H1 (cell line): ENCODE results near the gene IL6R. TPM values are rescaled to one million over a fixed set of nuclear protein-coding genes. Genes with fewer than 3 reads are reported as not detected.

Experiments used
- CTCF ChIA-PET: fragments of 300-600 bp; sonication (Branson Sonifier 250); formaldehyde crosslinking; loops from one replicate; lab custom pipeline; 2021; ENCODE audit not compliant: partially characterized antibody; lab: Charles Lee
- POLR2A ChIA-PET: fragments of 300-600 bp; sonication (Branson Sonifier 250); formaldehyde crosslinking; loops from one replicate; lab custom pipeline; 2021; ENCODE audit warnings: inconsistent platforms; ENCODE audit not compliant: partially characterized antibody; lab: Charles Lee
- DNase-seq, 2 experiments: peaks; one replicate each; pipeline versions ENCODE4 v3.0.0 to v3.0.0-alpha.2; 2010 to 2022; ENCODE audit warnings: low spot score in 2 of 2, low read depth in 1 of 2, mixed read lengths in 1 of 2
- FAIRE-seq: peaks from 2 replicates; lab custom pipeline; 2011; peaks lifted over from hg19 to GRCh38; lab: Jason Lieb, UNC
- H2AFZ ChIP-seq: 2 replicates; pipeline ENCODE4 v1.8.1; 2012; ENCODE audit warnings: low read length, inconsistent platforms
- H2AK5ac ChIP-seq: 2 replicates; pipeline ENCODE4 v1.6.1; 2013; ENCODE audit warnings: low read depth, low read length
- H2BK120ac ChIP-seq: replicated peaks from 2 replicates; pipeline ENCODE3; 2013; ENCODE audit warnings: low read depth, low read length, inconsistent platforms
- H2BK12ac ChIP-seq: 2 replicates; pipeline ENCODE4 v1.6.1; 2013; ENCODE audit warnings: low read depth, low read length
- H2BK15ac ChIP-seq: 2 replicates; pipeline ENCODE4 v1.6.1; 2013; ENCODE audit warnings: low read length
- H2BK20ac ChIP-seq: 2 replicates; pipeline ENCODE4 v1.6.1; 2013; ENCODE audit warnings: low read length
- H2BK5ac ChIP-seq: 2 replicates; pipeline ENCODE4 v1.6.1; 2013; ENCODE audit warnings: low read depth, low read length
- H3K14ac ChIP-seq: 2 replicates; pipeline ENCODE4 v1.6.1; 2013; ENCODE audit warnings: inconsistent platforms; ENCODE audit not compliant: insufficient read length
- H3K18ac ChIP-seq: 2 replicates; pipeline ENCODE4 v1.6.1; 2013; ENCODE audit warnings: low read length; ENCODE audit errors: extremely low read depth
- H3K23ac ChIP-seq: 2 replicates; pipeline ENCODE4 v1.6.1; 2013; ENCODE audit warnings: inconsistent platforms; ENCODE audit not compliant: insufficient read length
- H3K23me2 ChIP-seq: 2 replicates; pipeline ENCODE4 v1.6.1; 2013; ENCODE audit warnings: low read depth, low read length
- H3K27ac ChIP-seq: 2 replicates; pipeline ENCODE4 v1.6.1; 2011; ENCODE audit warnings: low read depth, low read length, inconsistent platforms
- H3K27me3 ChIP-seq, 4 experiments: replicated peaks in 1 of 4; 1 replicate in 1 of 4; 2 replicates in 3 of 4; pipeline versions ENCODE4 v1.6.1 to v1.8.1; 2011 to 2013; ENCODE audit warnings: low read length in 3 of 4, mild to moderate bottlenecking in 3 of 4, inconsistent platforms in 2 of 4, mixed read lengths in 2 of 4, moderate library complexity in 1 of 4; ENCODE audit not compliant: control insufficient read depth in 3 of 4, insufficient read depth in 3 of 4; ENCODE audit errors: extremely low read depth in 1 of 4
- H3K36me3 ChIP-seq, 4 experiments: 2 replicates each; pipeline versions ENCODE4 v1.6.1 to v1.8.1; 2011 to 2013; ENCODE audit warnings: mild to moderate bottlenecking in 4 of 4, low read length in 3 of 4, moderate library complexity in 2 of 4, control low read depth in 1 of 4, inconsistent platforms in 1 of 4; ENCODE audit not compliant: insufficient read depth in 4 of 4, control insufficient read depth in 2 of 4
- H3K4ac ChIP-seq: replicated peaks from 2 replicates; pipeline ENCODE3; 2013; ENCODE audit warnings: low read length, low read depth, mixed read lengths, inconsistent platforms; ENCODE audit not compliant: insufficient read length
- H3K4me1 ChIP-seq, 4 experiments: replicated peaks in 1 of 4; 1 replicate in 1 of 4; 2 replicates in 3 of 4; pipeline versions ENCODE4 v1.6.1 to v1.8.1; 2011 to 2013; ENCODE audit warnings: low read length in 3 of 4, inconsistent platforms in 2 of 4, mixed read lengths in 1 of 4; ENCODE audit not compliant: insufficient read depth in 4 of 4, control insufficient read depth in 3 of 4
- H3K4me2 ChIP-seq, 2 experiments: 2 replicates each; pipeline versions ENCODE4 v1.6.1 to v1.8.1; 2011 to 2013; ENCODE audit warnings: low read depth in 2 of 2, low read length in 2 of 2, control low read depth in 1 of 2, inconsistent platforms in 1 of 2, mild to moderate bottlenecking in 1 of 2; ENCODE audit not compliant: insufficient read depth in 1 of 2
- H3K4me3 ChIP-seq, 4 experiments: fragments of 200-600, 300-600 bp in 1 of 4; sonication (generic), shearing (Covaris generic), sonication (Bioruptor Twin) in 1 of 4; 2 replicates each; pipeline versions ENCODE4 v1.5.1 to v1.8.1; 2011 to 2016; ENCODE audit warnings: low read length in 4 of 4, low read depth in 3 of 4, control low read depth in 2 of 4, inconsistent platforms in 2 of 4, mild to moderate bottlenecking in 2 of 4, mixed read lengths in 1 of 4, moderate library complexity in 1 of 4; ENCODE audit not compliant: insufficient read depth in 2 of 4; ENCODE audit errors: extremely low read depth in 1 of 4
- H3K56ac ChIP-seq: replicated peaks from 2 replicates; pipeline ENCODE3; 2013; ENCODE audit warnings: low read depth, mild to moderate bottlenecking, mixed read lengths, low read length, inconsistent platforms; ENCODE audit not compliant: insufficient read length
- H3K79me1 ChIP-seq: 2 replicates; pipeline ENCODE4 v1.6.1; 2013; ENCODE audit warnings: low read depth, low read length, control low read depth
- H3K79me2 ChIP-seq, 2 experiments: 2 replicates each; pipeline versions ENCODE4 v1.6.1 to v1.8.1; 2012 to 2013; ENCODE audit warnings: low read length in 2 of 2, mild to moderate bottlenecking in 2 of 2, inconsistent platforms in 1 of 2; ENCODE audit not compliant: insufficient read depth in 2 of 2, control insufficient read depth in 1 of 2
- H3K9ac ChIP-seq, 4 experiments: replicated peaks in 1 of 4; 1 replicate in 1 of 4; 2 replicates in 3 of 4; pipeline versions ENCODE4 v1.6.1 to v1.8.1; 2011 to 2013; ENCODE audit warnings: low read depth in 3 of 4, low read length in 3 of 4, control low read depth in 2 of 4, mild to moderate bottlenecking in 2 of 4, moderate library complexity in 2 of 4, inconsistent platforms in 1 of 4; ENCODE audit errors: extremely low read depth in 1 of 4
- H3K9me3 ChIP-seq, 2 experiments: 2 replicates each; pipeline versions ENCODE4 v1.6.1 to v1.8.1; 2012 to 2013; ENCODE audit warnings: mild to moderate bottlenecking in 2 of 2, moderate library complexity in 2 of 2, control low read depth in 1 of 2, inconsistent platforms in 1 of 2, low read depth in 1 of 2, low read length in 1 of 2, mixed read lengths in 1 of 2; ENCODE audit not compliant: insufficient read depth in 2 of 2
- H4K20me1 ChIP-seq, 2 experiments: replicated peaks in 1 of 2; 2 replicates each; pipeline versions ENCODE3 to v1.8.1; 2011 to 2013; ENCODE audit warnings: inconsistent platforms in 2 of 2, low read length in 2 of 2, mild to moderate bottlenecking in 1 of 2; ENCODE audit not compliant: insufficient read depth in 2 of 2, control insufficient read depth in 1 of 2
- H4K5ac ChIP-seq: 2 replicates; pipeline ENCODE4 v1.6.1; 2013; ENCODE audit warnings: low read length, low read depth, mixed read lengths, inconsistent platforms; ENCODE audit not compliant: insufficient read length
- H4K8ac ChIP-seq: 2 replicates; pipeline ENCODE4 v1.8.0; 2013; ENCODE audit warnings: mild to moderate bottlenecking, moderate library complexity, low read length, inconsistent platforms; ENCODE audit not compliant: insufficient read depth; ENCODE audit errors: extremely low read depth
- H4K91ac ChIP-seq: replicated peaks from 2 replicates; pipeline ENCODE3; 2013; ENCODE audit warnings: low read length, mixed read lengths, inconsistent platforms; ENCODE audit not compliant: insufficient read length
- CREB1 ChIP-seq: IDR thresholded peaks from 2 replicates; pipeline ENCODE4 v1.6.1; 2012; ENCODE audit warnings: inconsistent platforms
- EZH2 ChIP-seq: fragments of 200-600 bp; sonication (generic); IDR thresholded peaks from 2 replicates; pipeline ENCODE4 v1.7.1; 2012; ENCODE audit warnings: low read depth, mild to moderate bottlenecking, moderate library complexity, low read length, inconsistent platforms; ENCODE audit not compliant: severe bottlenecking
- GTF2F1 ChIP-seq: IDR thresholded peaks from 2 replicates; pipeline ENCODE4 v1.6.1; 2012; ENCODE audit warnings: low read depth, low read length, improper control_type of control experiment, borderline replicate concordance
- HDAC2 ChIP-seq, 2 experiments: fragments of 300-600 bp in 1 of 2; sonication (generic) in 1 of 2; IDR thresholded peaks; 2 replicates each; pipeline ENCODE4 v1.6.1; 2011 to 2012; ENCODE audit warnings: low read depth in 2 of 2, low read length in 2 of 2, mild to moderate bottlenecking in 2 of 2, moderate library complexity in 2 of 2, borderline replicate concordance in 1 of 2, inconsistent platforms in 1 of 2
- HDAC6 ChIP-seq: IDR thresholded peaks from one replicate; pipeline ENCODE4 v1.7.1; 2012; ENCODE audit warnings: low read depth, mild to moderate bottlenecking, inconsistent platforms, low read length, moderate library complexity
- KDM4A ChIP-seq: IDR thresholded peaks from one replicate; pipeline ENCODE4 v1.7.1; 2012; ENCODE audit warnings: low read depth, mild to moderate bottlenecking, moderate library complexity, low read length, inconsistent platforms; ENCODE audit not compliant: severe bottlenecking
- PHF8 ChIP-seq: fragments of 200-600 bp; sonication (generic); conservative IDR thresholded peaks from 2 replicates; pipeline ENCODE4 v1.7.1; 2012; ENCODE audit warnings: low read depth, mild to moderate bottlenecking, inconsistent platforms, low read length, moderate library complexity
- RAD21 ChIP-seq, 2 experiments: IDR thresholded peaks in 1 of 2; conservative IDR thresholded peaks in 1 of 2; 2 replicates each; pipeline ENCODE4 v1.6.1; 2011; ENCODE audit warnings: low read depth in 2 of 2, low read length in 2 of 2, improper control_type of control experiment in 1 of 2, inconsistent platforms in 1 of 2, mild to moderate bottlenecking in 1 of 2, moderate library complexity in 1 of 2
- RFX5 ChIP-seq: IDR thresholded peaks from 2 replicates; pipeline ENCODE4 v1.6.1; 2011; ENCODE audit warnings: low read depth, low read length, improper control_type of control experiment, borderline replicate concordance
- SIX5 ChIP-seq: IDR thresholded peaks from 2 replicates; pipeline ENCODE4 v1.6.1; 2011; ENCODE audit warnings: mild to moderate bottlenecking, low read depth, low read length
- SP2 ChIP-seq: IDR thresholded peaks from 2 replicates; pipeline ENCODE4 v1.6.1; 2012; ENCODE audit warnings: mild to moderate bottlenecking, low read length, inconsistent platforms
- TCF12 ChIP-seq: IDR thresholded peaks from 2 replicates; pipeline ENCODE4 v1.6.1; 2011; ENCODE audit warnings: low read depth, mild to moderate bottlenecking, low read length
- YY1 ChIP-seq: IDR thresholded peaks from 2 replicates; pipeline ENCODE4 v1.6.1; 2011; ENCODE audit warnings: low read depth, mild to moderate bottlenecking, low read length
- WGBS, 2 experiments: shearing (Covaris generic) in 1 of 2; methylation state at CpG; one replicate each; pipeline versions ENCODE4 v1.1.6 to v1.1.7; 2013 to 2015; ENCODE audit warnings: low lambda C conversion rate in 2 of 2, mixed read lengths in 2 of 2, inconsistent platforms in 1 of 2, low coverage in 1 of 2, missing lambda C conversion rate in 1 of 2; ENCODE audit not compliant: insufficient replicate concordance in 2 of 2, insufficient coverage in 1 of 2, insufficient read length in 1 of 2; ENCODE audit errors: extremely low coverage in 1 of 2, missing lambda C conversion rate in 1 of 2; 5-methylcytosine and 5-hydroxymethylcytosine counted together
- polyA plus RNA-seq, 7 experiments: library from polyadenylated mRNA; depleted of rRNA in 3 of 7; stranded (reverse) in 5 of 7; unstranded in 2 of 7; fragments of >200 nt in 5 of 7; fragments of 200-250 nt in 2 of 7; gene quantifications; 1 replicate in 5 of 7; 2 replicates in 1 of 7; 4 replicates in 1 of 7; pipeline versions ENCODE4 v1.2.1 to v1.2.3, GENCODE V29; 2011 to 2013; ENCODE audit warnings: missing spikeins in 2 of 7, mixed read lengths in 2 of 7
- total RNA-seq: library from RNA; stranded (reverse); fragmentation: NEBNext Ultra II Directional; extraction: Animal tissue kit (Norgen Biotek cat#: 25700); gene quantifications from 2 replicates; pipeline ENCODE4 v1.2.1, GENCODE V29; 2021

The IL6R gene
- total and polyA plus RNA-seq, 2 of the 8 experiments (the other 6 are each of a cell fraction or from before 2014, with no cell fraction given), result 2.3 to 3.0 TPM

DNA sequence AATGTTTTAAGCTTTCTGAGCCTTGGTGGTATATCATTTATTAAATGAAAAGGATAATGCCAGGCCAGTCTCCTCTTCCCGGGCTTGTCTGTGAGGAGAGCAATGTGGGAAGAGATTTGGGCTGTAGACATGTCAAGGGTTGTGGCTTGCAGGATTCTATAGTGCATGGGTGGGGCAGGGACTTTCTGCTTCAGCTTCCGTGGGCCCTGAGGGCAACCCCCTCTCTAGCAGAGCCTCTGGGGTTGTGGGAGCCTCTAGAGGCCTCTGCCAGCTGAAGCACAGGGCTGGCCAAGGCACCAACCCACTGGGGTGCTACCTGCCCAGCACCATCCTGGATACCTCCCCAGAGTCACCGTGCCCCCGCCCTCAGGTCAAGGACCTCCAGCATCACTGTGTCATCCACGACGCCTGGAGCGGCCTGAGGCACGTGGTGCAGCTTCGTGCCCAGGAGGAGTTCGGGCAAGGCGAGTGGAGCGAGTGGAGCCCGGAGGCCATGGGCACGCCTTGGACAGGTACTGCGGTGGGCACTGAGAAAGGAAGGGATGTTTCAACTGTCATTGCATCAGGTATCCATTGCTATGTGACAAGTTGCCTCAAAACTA, 30.6 kb downstream of the IL6R start:
- Histone ChIP-seq H2AK5ac (no peak overlapping the region), H2BK20ac (no peak overlapping the region), H4K5ac (no peak overlapping the region), H3K9ac (no peak overlapping the region), H3K4me2 (no peak overlapping the region), H2BK120ac (no peak overlapping the region), H2BK12ac (peak overlapping the region; percentile 27; the same call in 1 of the 2 replicates), H2BK15ac (0 out of 2 replicates have a peak overlapping the region, but pooled peaks have one; percentile 46), H3K4ac (no peak overlapping the region), H3K79me2 (no peaks in the 10 kb centered on the region), H3K27me3 (no peaks in the 10 kb centered on the region; a peak in 1 of 7 replicates), H3K79me1 (no peaks in the 10 kb centered on the region), H3K23me2 (no peaks in the 10 kb centered on the region), H4K20me1 (no peaks in the 10 kb centered on the region), H3K14ac (no peak overlapping the region), H3K4me3 (no peak overlapping the region), H3K27ac (no peak overlapping the region), H3K56ac (no peak overlapping the region), H3K4me1 (peaks cover 4 to 14% (median 9%) of the 10 kb centered on the region in 4 experiments), H3K9me3 (no peaks in the 10 kb centered on the region), H2BK5ac (no peak overlapping the region), H4K91ac (peak overlapping the region; percentile 73), H3K36me3 (no peaks in the 10 kb centered on the region), H3K18ac (no peak overlapping the region), H3K23ac (no peak overlapping the region), H2AFZ (no peak overlapping the region), H4K8ac (0 out of 2 replicates have a peak overlapping the region, but pooled peaks have one; percentile 15)
- WGBS, 2 experiments, result 95% methylated on average over 15 of the region's 15 CpGs; no CpG with 5 or more reads in 1 of the 2 experiments
- FAIRE-seq (no peak), DNase-seq (no peak)
- ChIA-PET POLR2A (interaction anchor here (0.5 kb wide), 1 partner anchor 441 kb away, joined by 3 read pairs; no protein-coding TSS in a partner anchor), CTCF (interaction anchor here (0.9 to 2.2 kb wide), 6 partner anchors 9 to 111 kb away, joined by 3 to 7 read pairs (median 4); no protein-coding TSS in a partner anchor)
- TF ChIP-seq RFX5, result no peak
- no peak for TF ChIP-seq GTF2F1
- TF ChIP-seq RAD21 (IDR thresholded peaks at IDR 0.05 in 1 of 2, conservative IDR thresholded peaks at IDR 0.05 in 1 of 2; ENCODE audit: low read depth in 2 of 2, low read length in 2 of 2), result no peak
- no peak for TF ChIP-seq SIX5
- TF ChIP-seq YY1, result no peak
- no peak for TF ChIP-seq HDAC6
- no peak for TF ChIP-seq KDM4A
- no peak for TF ChIP-seq TCF12
- no peak for TF ChIP-seq EZH2
- TF ChIP-seq HDAC2 (IDR thresholded peaks at IDR 0.05; ENCODE audit: borderline replicate concordance in 1 of 2, low read depth in 2 of 2, low read length in 2 of 2), result no peak
- no peak for TF ChIP-seq PHF8
- no peak for TF ChIP-seq SP2
- no peak for TF ChIP-seq CREB1
